Measurements from ENCODE around the gene EFCAB13.

DNA sequence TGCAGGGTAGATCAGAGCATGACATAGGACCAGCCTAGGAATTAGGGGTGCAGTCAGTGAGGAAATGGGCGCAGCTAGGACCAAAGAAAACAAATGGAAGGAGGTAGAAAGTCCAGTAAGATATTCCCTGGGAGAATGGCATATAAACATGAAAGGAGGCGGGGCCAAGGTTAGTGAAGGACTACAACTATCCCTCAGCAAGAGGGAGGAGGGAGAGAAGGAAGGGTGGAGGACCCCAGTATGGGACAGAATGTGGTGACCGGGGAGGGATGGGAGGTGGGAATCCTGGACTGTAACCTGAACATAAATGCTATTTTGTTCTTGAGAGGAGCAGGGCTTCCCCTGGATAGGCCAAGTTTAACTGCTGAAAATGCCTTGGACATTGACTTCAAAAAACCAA lies 47.3 kb upstream of the EFCAB13 start:
- TF ChIP-seq CTCF (IDR thresholded peaks at IDR 0.05) (no peak), TCF7L2 (IDR thresholded peaks at IDR 0.05; ENCODE audit: low read depth, low read length) (no peak)
